HepG2 (cell line): ENCODE measurements around the gene SNRNP25. TPM values are rescaled to one million over a fixed set of nuclear protein-coding genes. Genes with fewer than 3 reads are reported as not detected.

ENCODE experiments used
- ATAC-seq: fragments of 200-7000 bp; cut with Tn5 transposase; 3 replicates; pipeline ENCODE4 v1.9.1; 2020; ENCODE audit warnings: mild to moderate bottlenecking, moderate library complexity
- BruUV-seq: library from RNA; stranded (reverse); fragments of 400-500 nt; replicated peaks from 2 replicates; lab custom pipeline; 2021; lab: Mats Ljungman, UMichigan
- CTCF ChIA-PET: fragments of 300-600 bp; formaldehyde crosslinking; extraction: SDS; loops from one replicate; lab custom pipeline; 2021; ENCODE audit warnings: low total read pairs, inconsistent platforms, low intra/inter-chr PET ratio; lab: Yijun Ruan, JAX
- POLR2A ChIA-PET: fragments of 350-600 bp; sonication (Branson Sonifier 250); formaldehyde crosslinking; loops from one replicate; lab custom pipeline; 2020; ENCODE audit warnings: antibody characterized with exemption, inconsistent platforms; lab: Yijun Ruan, JAX
- DNase-seq: peaks from one replicate; pipeline ENCODE4 v3.0.0-alpha.2; 2015; ENCODE audit warnings: low spot score
- FAIRE-seq: peaks from 3 replicates; lab custom pipeline; 2011; peaks lifted over from hg19 to GRCh38; lab: Jason Lieb, UNC
- H2AFZ ChIP-seq: one replicate; pipeline ENCODE4 v1.6.1; 2011; ENCODE audit warnings: low read length, inconsistent platforms
- H3K27ac ChIP-seq: fragments of 300-600 bp; 3 replicates; pipeline ENCODE4 v1.8.0; 2011; ENCODE audit warnings: mixed run types, mild to moderate bottlenecking, mixed read lengths, low read length, inconsistent platforms; ENCODE audit not compliant: insufficient read depth; ENCODE audit errors: extremely low read length
- H3K27me3 ChIP-seq, 2 experiments: fragments of 200-600 bp in 1 of 2; 2 replicates in 1 of 2; 3 replicates in 1 of 2; pipeline versions ENCODE4 v1.6.0 to v1.8.0; 2011; ENCODE audit warnings: low read length in 2 of 2, mild to moderate bottlenecking in 2 of 2, moderate library complexity in 2 of 2, inconsistent platforms in 1 of 2; ENCODE audit not compliant: insufficient read depth in 2 of 2, control insufficient read depth in 1 of 2
- H3K36me3 ChIP-seq, 2 experiments: fragments of 200-600 bp in 1 of 2; replicated peaks in 1 of 2; 2 replicates in 1 of 2; 3 replicates in 1 of 2; pipeline versions ENCODE4 v1.5.1 to v1.8.0; 2011; ENCODE audit warnings: low read length in 2 of 2, inconsistent platforms in 1 of 2; ENCODE audit not compliant: insufficient read depth in 2 of 2, control insufficient read depth in 1 of 2
- H3K4me1 ChIP-seq: 2 replicates; pipeline ENCODE4 v1.5.1; 2012; ENCODE audit warnings: low read length, inconsistent platforms; ENCODE audit not compliant: insufficient read depth
- H3K4me2 ChIP-seq: 2 replicates; pipeline ENCODE4 v1.6.0; 2011; ENCODE audit warnings: low read depth, low read length, inconsistent platforms
- H3K4me3 ChIP-seq, 3 experiments: fragments of 200-600 bp in 1 of 3; sonication (generic), shearing (Covaris generic) in 1 of 3; replicated peaks in 1 of 3; 2 replicates each; pipeline ENCODE4 v1.5.1; 2011 to 2016; ENCODE audit warnings: low read length in 3 of 3, inconsistent platforms in 2 of 3, low read depth in 2 of 3, mild to moderate bottlenecking in 2 of 3, control low read depth in 1 of 3, mixed read lengths in 1 of 3; ENCODE audit not compliant: insufficient read depth in 1 of 3
- H3K79me2 ChIP-seq: one replicate; pipeline ENCODE4 v1.6.1; 2011; ENCODE audit warnings: low read length, inconsistent platforms; ENCODE audit not compliant: insufficient read depth
- H3K9ac ChIP-seq: 2 replicates; pipeline ENCODE4 v1.6.0; 2011; ENCODE audit warnings: mild to moderate bottlenecking, low read depth, low read length, inconsistent platforms; ENCODE audit not compliant: insufficient read depth
- H3K9me3 ChIP-seq: 2 replicates; pipeline ENCODE4 v1.5.1; 2012; ENCODE audit warnings: mild to moderate bottlenecking, low read length
- H4K20me1 ChIP-seq: 2 replicates; pipeline ENCODE4 v1.6.0; 2011; ENCODE audit warnings: inconsistent platforms, mild to moderate bottlenecking, low read length, moderate library complexity; ENCODE audit not compliant: insufficient read depth
- HNRNPL ChIP-seq: fragments of 200-400 bp; formaldehyde crosslinking; IDR thresholded peaks from 2 replicates; pipeline ENCODE4 v1.6.1; 2017; ENCODE audit warnings: mild to moderate bottlenecking, low read depth, low read length
- KLF15 ChIP-seq: sonication (generic); formaldehyde crosslinking; IDR thresholded peaks from 2 replicates; pipeline ENCODE4 v1.8.1; 2023; ENCODE audit warnings: borderline replicate concordance, mild to moderate bottlenecking, inconsistent platforms, missing genetic modification reagents, mixed read lengths
- MYC ChIP-seq: sonication (generic); formaldehyde crosslinking; IDR thresholded peaks from 2 replicates; pipeline ENCODE4 v1.9.0; 2021; ENCODE audit warnings: missing genetic modification reagents, borderline replicate concordance
- NAIF1 ChIP-seq: sonication (generic); formaldehyde crosslinking; IDR thresholded peaks from 2 replicates; pipeline ENCODE4 v1.5.0; 2020; ENCODE audit warnings: mild to moderate bottlenecking, missing genetic modification reagents, borderline replicate concordance
- NFIC ChIP-seq: IDR thresholded peaks from 2 replicates; pipeline ENCODE4 v1.6.1; 2012; ENCODE audit warnings: mild to moderate bottlenecking, low read length, inconsistent platforms
- NR3C1 ChIP-seq: sonication (generic); formaldehyde crosslinking; IDR thresholded peaks from 2 replicates; pipeline ENCODE4 v1.4.0; 2020; ENCODE audit warnings: missing genetic modification reagents
- RFX5 ChIP-seq: IDR thresholded peaks from 2 replicates; pipeline ENCODE4 v1.6.1; 2011; ENCODE audit warnings: low read depth, low read length, improper control_type of control experiment
- RXRA ChIP-seq: sonication (generic); formaldehyde crosslinking; IDR thresholded peaks from 2 replicates; pipeline ENCODE4 v1.5.1; 2020; ENCODE audit warnings: missing genetic modification reagents
- RXRB ChIP-seq: IDR thresholded peaks from 2 replicates; pipeline ENCODE4 v1.6.1; 2016; ENCODE audit warnings: borderline replicate concordance, missing genetic modification reagents, missing compliant biosample characterization
- TARDBP ChIP-seq: sonication (generic); formaldehyde crosslinking; IDR thresholded peaks from 2 replicates; pipeline ENCODE4 v1.8.0; 2022; ENCODE audit warnings: mild to moderate bottlenecking, missing genetic modification reagents
- ZNF230 ChIP-seq: sonication (generic); formaldehyde crosslinking; IDR thresholded peaks from 2 replicates; pipeline ENCODE4 v1.4.0; 2020; ENCODE audit warnings: mild to moderate bottlenecking, missing genetic modification reagents
- ZNF274 ChIP-seq: sonication (generic); formaldehyde crosslinking; IDR thresholded peaks from 2 replicates; pipeline ENCODE4 v1.5.1; 2020; ENCODE audit warnings: mild to moderate bottlenecking, missing genetic modification reagents
- ZNF33A ChIP-seq: sonication (generic); formaldehyde crosslinking; IDR thresholded peaks from 2 replicates; pipeline ENCODE4 v1.5.1; 2020; ENCODE audit warnings: missing genetic modification reagents, mild to moderate bottlenecking, moderate library complexity, borderline replicate concordance
- ZNF550 ChIP-seq: sonication (generic); formaldehyde crosslinking; IDR thresholded peaks from 2 replicates; pipeline ENCODE4 v1.4.0; 2020; ENCODE audit warnings: mild to moderate bottlenecking, missing genetic modification reagents, borderline replicate concordance
- ZNF569 ChIP-seq: sonication (generic); formaldehyde crosslinking; IDR thresholded peaks from 2 replicates; pipeline ENCODE4 v1.5.0; 2020; ENCODE audit warnings: mild to moderate bottlenecking, missing genetic modification reagents, moderate library complexity, borderline replicate concordance
- ZNF75D ChIP-seq: sonication (generic); formaldehyde crosslinking; IDR thresholded peaks from 2 replicates; pipeline ENCODE4 v1.8.1; 2023; ENCODE audit warnings: missing genetic modification reagents, mild to moderate bottlenecking, borderline replicate concordance
- WGBS: methylation state at CpG from one replicate; pipeline ENCODE4 v1.1.6; 2017; ENCODE audit warnings: low lambda C conversion rate; 5-methylcytosine and 5-hydroxymethylcytosine counted together
- in situ Hi-C: cut with HindIII; loops from 2 replicates; pipeline ENCODE4 v1.10.0; 2017; ENCODE audit warnings: low pct_unique_long_range_greater_than_20kb; ENCODE audit not compliant: extremely low pct_ligation_motif_present
- intact Hi-C: fragments of 100-400 bp; cut with micrococcal nuclease; formaldehyde crosslinking; loops from one replicate; pipeline ENCODE4 v1.10.0; 2022; ENCODE audit not compliant: unreplicated experiment
- polyA plus RNA-seq, 8 experiments: library from polyadenylated mRNA; depleted of rRNA in 3 of 8; stranded (reverse) in 7 of 8; unstranded in 1 of 8; fragments of >200 nt; fragmentation: Illumina TruSeq in 4 of 8; extraction: Trizol in 4 of 8; gene quantifications; 2 replicates each; pipeline versions ENCODE4 v1.2.1 to v1.2.3, GENCODE V29; 2011 to 2016; ENCODE audit warnings: low read depth in 4 of 8, missing spikeins in 1 of 8, mixed read lengths in 1 of 8; ENCODE audit not compliant: insufficient read depth in 1 of 8
- total RNA-seq, 5 experiments: library from RNA; depleted of rRNA; stranded (reverse); fragments of >200 nt; fragmentation: Illumina TruSeq; extraction: Trizol; gene quantifications; 2 replicates each; pipeline ENCODE4 v1.2.3, GENCODE V29; 2016; ENCODE audit warnings: low read depth in 1 of 5
- TF ChIP-seq, protein P1 (sequence below): sonication (generic); formaldehyde crosslinking; IDR thresholded peaks from 2 replicates; pipeline ENCODE4 v1.4.0; 2020; ENCODE audit warnings: low read depth, mild to moderate bottlenecking, missing genetic modification reagents
- TF ChIP-seq, protein P2 (sequence below): sonication (generic); formaldehyde crosslinking; IDR thresholded peaks from 2 replicates; pipeline ENCODE4 v1.8.0; 2022; ENCODE audit warnings: missing genetic modification reagents, mild to moderate bottlenecking, moderate library complexity, borderline replicate concordance

Gene SNRNP25
- total and polyA plus RNA-seq, 2 of the 13 experiments (the other 11 are each of a cell fraction or from before 2014, with no cell fraction given) = 34.1 to 97.4 TPM

DNA sequence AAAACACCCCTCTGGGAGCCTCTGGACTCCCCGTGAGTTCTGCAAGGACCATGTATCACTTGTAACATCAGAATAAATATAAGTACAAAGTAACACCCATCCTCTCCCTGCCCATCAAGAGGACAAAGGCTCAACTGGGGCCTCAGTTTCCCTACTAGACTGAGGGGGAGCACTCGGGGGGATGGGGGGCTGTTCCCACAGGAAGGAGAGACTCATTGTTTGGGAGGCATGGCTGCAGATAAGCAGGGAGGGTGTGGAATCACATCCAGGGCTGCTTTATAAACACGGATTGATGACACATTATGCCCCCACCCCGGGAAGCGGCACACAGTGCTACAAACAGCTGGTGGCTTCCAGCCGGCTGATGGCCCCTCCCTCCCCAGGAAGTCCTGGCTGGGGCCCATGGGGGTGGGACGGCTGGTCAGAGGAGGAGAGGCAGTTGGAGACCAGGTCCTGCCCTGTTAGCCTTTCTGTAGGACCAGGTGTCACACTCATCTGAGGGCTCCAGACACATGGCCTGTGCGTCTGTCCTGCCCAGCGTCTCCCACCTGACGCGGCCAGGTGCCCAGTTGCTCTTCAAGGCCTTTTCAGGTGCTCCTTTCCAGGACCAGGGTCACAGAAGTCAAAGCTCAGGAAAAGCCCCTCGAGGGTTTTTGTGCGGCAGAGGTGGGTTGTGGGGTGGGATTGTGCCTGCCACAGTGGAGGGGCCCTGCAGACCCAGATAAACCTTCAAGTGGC, 23.1 kb downstream of the SNRNP25 start (continued):
- no peak for TF ChIP-seq NFIC
- TF ChIP-seq, all 625 proteins: peak for 70

- Histone ChIP-seq H3K9ac (peak overlapping the region; percentile 86), H3K4me1 (peaks cover 62% of the 10 kb centered on the region), H3K4me2 (peak overlapping the region; percentile 95), H3K9me3 (no peaks in the 10 kb centered on the region), H2AFZ (no peak overlapping the region), H3K79me2 (peaks cover 2% of the 10 kb centered on the region), H3K36me3 (peaks cover 4 to 17% of the 10 kb centered on the region in 2 experiments; a peak in 3 of 5 replicates), H3K27ac (peak overlapping the region; percentile 62), H4K20me1 (no peaks in the 10 kb centered on the region), H3K27me3 (peaks cover 2 to 8% of the 10 kb centered on the region in 2 experiments; a peak in 2 of 5 replicates), H3K4me3 (peak overlapping the region; percentile 63 to 84 (median 80))
- BruUV-seq = TSS peak; percentile 73
- ATAC-seq = peak; percentile 34
- intact Hi-C loops = no loop called here
- peak; percentile 29 for DNase-seq
- no peak for FAIRE-seq
- in situ Hi-C loops = no loop called here
- ChIA-PET CTCF (interaction anchor here (2.5 kb wide), 1 partner anchor 12 kb away, joined by 11 read pairs; no protein-coding TSS in a partner anchor), POLR2A (interaction anchor here (1.1 to 1.9 kb wide), 3 partner anchors 12 to 24 kb away, joined by 3 to 6 read pairs (median 5); partner anchors contain the start of genes POLR3K and SNRNP25)
- WGBS = 21% methylated on average over 2 of the region's 31 CpGs
- TF ChIP-seq HNRNPL (0 out of 2 replicates have a peak, but pooled peaks have one; percentile 1), ZNF33A (CRISPR knock-in tag) (0 out of 2 replicates have a peak, but pooled peaks have one; percentile 74), ZNF569 (no peak), MYC (no peak), ZNF274 (CRISPR knock-in tag) (0 out of 2 replicates have a peak, but pooled peaks have one; percentile 48), ZNF230 (CRISPR knock-in tag) (no peak), NAIF1 (CRISPR knock-in tag) (no peak), ZNF75D (CRISPR knock-in tag) (no peak), TARDBP (0 out of 2 replicates have a peak, but pooled peaks have one; percentile 15), RXRB (CRISPR knock-in tag) (0 out of 2 replicates have a peak, but pooled peaks have one; percentile 0), RXRA (CRISPR knock-in tag) (peak; percentile 31; the same call in 1 of the 2 replicates), NR3C1 (CRISPR knock-in tag) (no peak), ZNF550 (CRISPR knock-in tag) (no peak), KLF15 (CRISPR knock-in tag) (0 out of 2 replicates have a peak, but pooled peaks have one; percentile 47), RFX5 (no peak)
- TF ChIP-seq, protein P1, sequence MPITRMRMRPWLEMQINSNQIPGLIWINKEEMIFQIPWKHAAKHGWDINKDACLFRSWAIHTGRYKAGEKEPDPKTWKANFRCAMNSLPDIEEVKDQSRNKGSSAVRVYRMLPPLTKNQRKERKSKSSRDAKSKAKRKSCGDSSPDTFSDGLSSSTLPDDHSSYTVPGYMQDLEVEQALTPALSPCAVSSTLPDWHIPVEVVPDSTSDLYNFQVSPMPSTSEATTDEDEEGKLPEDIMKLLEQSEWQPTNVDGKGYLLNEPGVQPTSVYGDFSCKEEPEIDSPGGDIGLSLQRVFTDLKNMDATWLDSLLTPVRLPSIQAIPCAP = no peak
- TF ChIP-seq, protein P2, sequence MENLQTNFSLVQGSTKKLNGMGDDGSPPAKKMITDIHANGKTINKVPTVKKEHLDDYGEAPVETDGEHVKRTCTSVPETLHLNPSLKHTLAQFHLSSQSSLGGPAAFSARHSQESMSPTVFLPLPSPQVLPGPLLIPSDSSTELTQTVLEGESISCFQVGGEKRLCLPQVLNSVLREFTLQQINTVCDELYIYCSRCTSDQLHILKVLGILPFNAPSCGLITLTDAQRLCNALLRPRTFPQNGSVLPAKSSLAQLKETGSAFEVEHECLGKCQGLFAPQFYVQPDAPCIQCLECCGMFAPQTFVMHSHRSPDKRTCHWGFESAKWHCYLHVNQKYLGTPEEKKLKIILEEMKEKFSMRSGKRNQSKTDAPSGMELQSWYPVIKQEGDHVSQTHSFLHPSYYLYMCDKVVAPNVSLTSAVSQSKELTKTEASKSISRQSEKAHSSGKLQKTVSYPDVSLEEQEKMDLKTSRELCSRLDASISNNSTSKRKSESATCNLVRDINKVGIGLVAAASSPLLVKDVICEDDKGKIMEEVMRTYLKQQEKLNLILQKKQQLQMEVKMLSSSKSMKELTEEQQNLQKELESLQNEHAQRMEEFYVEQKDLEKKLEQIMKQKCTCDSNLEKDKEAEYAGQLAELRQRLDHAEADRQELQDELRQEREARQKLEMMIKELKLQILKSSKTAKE = no peak
Observed at GRCh38 chr16:77273-77806, 23.7 kb downstream of the SNRNP25 start.
